OCI-LY3 (cell line): ENCODE results near the gene TUBA1B.
"Not testable (repeated sequence)": the region's sequence is repeated elsewhere in the genome, so short reads cannot be mapped to it uniquely, and the experiment has no call there.

Experiments used
- H2AFZ ChIP-seq: fragments of 200-600, 300-600 bp; shearing (Covaris generic); 2 replicates; pipeline ENCODE4 v1.6.0; 2014; ENCODE audit warnings: antibody characterized with exemption, low read depth, low read length
- H3K27ac ChIP-seq: fragments of 200-600, 300-600 bp; sonication (generic); 2 replicates; pipeline ENCODE4 v1.5.1; 2014; ENCODE audit warnings: mild to moderate bottlenecking, low read length, moderate library complexity, mixed read lengths
- H3K27me3 ChIP-seq: fragments of 200-600, 300-600 bp; sonication (generic); 2 replicates; pipeline ENCODE4 v1.6.1; 2014; ENCODE audit warnings: low read depth, low read length, mixed read lengths
- H3K36me3 ChIP-seq: fragments of 200-600, 300-600 bp; sonication (generic); replicated peaks from 2 replicates; pipeline ENCODE3; 2014; ENCODE audit warnings: low read depth, low read length, mixed read lengths
- H3K4me1 ChIP-seq: fragments of 300-600, 200-600 bp; sonication (generic); 2 replicates; pipeline ENCODE4 v1.6.1; 2014; ENCODE audit warnings: low read length, mixed read lengths
- H3K4me2 ChIP-seq: fragments of 200-600, 300-600 bp; sonication (generic); 2 replicates; pipeline ENCODE4 v1.6.1; 2014; ENCODE audit warnings: low read length, mixed read lengths
- H3K4me3 ChIP-seq: fragments of 300-600, 200-600 bp; sonication (generic); 2 replicates; pipeline ENCODE4 v1.5.1; 2014; ENCODE audit warnings: antibody characterized with exemption, mild to moderate bottlenecking, low read length, moderate library complexity
- H3K79me2 ChIP-seq: fragments of 300-600, 200-600 bp; shearing (Covaris generic); 2 replicates; pipeline ENCODE4 v1.6.1; 2014; ENCODE audit warnings: mild to moderate bottlenecking, low read length, mixed read lengths
- H3K9ac ChIP-seq: fragments of 300-600, 200-600 bp; shearing (Covaris generic); 2 replicates; pipeline ENCODE4 v1.6.0; 2014; ENCODE audit warnings: mild to moderate bottlenecking, low read length, moderate library complexity
- H3K9me3 ChIP-seq: fragments of 200-600, 300-600 bp; shearing (Covaris generic); 2 replicates; pipeline ENCODE4 v1.6.1; 2014; ENCODE audit warnings: low read length, mixed read lengths; ENCODE audit not compliant: insufficient read depth
- H4K20me1 ChIP-seq: fragments of 200-600, 300-600 bp; sonication (generic); 2 replicates; pipeline ENCODE4 v1.6.1; 2016; ENCODE audit warnings: low read length, mixed read lengths; ENCODE audit not compliant: insufficient read depth
- CTCF ChIP-seq: fragments of 200-600, 300-600 bp; sonication (generic); IDR thresholded peaks from 2 replicates; pipeline ENCODE4 v1.5.1; 2014; ENCODE audit warnings: antibody characterized with exemption, low read length, low read depth
- EZH2phosphoT487 ChIP-seq: fragments of 200-600 bp; shearing (Covaris generic); IDR thresholded peaks from 2 replicates; pipeline ENCODE4 v1.6.1; 2018; ENCODE audit warnings: antibody characterized with exemption, mixed run types, low read depth

The TUBA1B gene

GRCh38 chr12:49131051-49131893, at the start of gene TUBA1B:
TSS of gene TUBA1B (minus strand) at chr12:49131395. CDS start at chr12:49131300, 95 bp downstream.
- Histone ChIP-seq H3K4me2 (peak within 1 kb of the TSS; percentile 96), H3K9ac (peak within 1 kb of the TSS; percentile 100), H3K4me1 (peaks cover 22% of the 10 kb centered on the region), H3K27me3 (no peaks in the 10 kb centered on the region), H3K27ac (peak within 1 kb of the TSS; percentile 98), H2AFZ (peak within 1 kb of the TSS; percentile 45; the same call in 1 of the 2 replicates), H4K20me1 (peaks cover 24% of the 10 kb centered on the region), H3K79me2 (peaks cover 53% of the 10 kb centered on the region), H3K36me3 (peaks cover 35% of the 10 kb centered on the region), H3K9me3 (no peaks in the 10 kb centered on the region), H3K4me3 (peak within 1 kb of the TSS; percentile 86)
- TF ChIP-seq EZH2phosphoT487 (no peak), CTCF (no peak)

GRCh38 chr12:49174218-49174617, 43.0 kb upstream of the TUBA1B start:
- no peaks in the 10 kb centered on the region for H4K20me1 ChIP-seq
- H3K4me3 ChIP-seq = no peak overlapping the region
- no peaks in the 10 kb centered on the region for H3K9me3 ChIP-seq
- peaks cover 5% of the 10 kb centered on the region; the same call in 1 of the 2 replicates for H3K4me1 ChIP-seq
- H3K9ac ChIP-seq = no peak overlapping the region
- no peaks in the 10 kb centered on the region for H3K27me3 ChIP-seq
- TF ChIP-seq EZH2phosphoT487 (no peak), CTCF (no peak)
- H2AFZ ChIP-seq = no peak overlapping the region
- H3K79me2 ChIP-seq = no peaks in the 10 kb centered on the region
- H3K36me3 ChIP-seq = no peaks in the 10 kb centered on the region
- H3K4me2 ChIP-seq = no peak overlapping the region
- no peak overlapping the region for H3K27ac ChIP-seq

- Histone ChIP-seq H3K4me1 (no peaks in the 10 kb centered on the region), H3K4me2 (no peak overlapping the region), H3K9me3 (no peaks in the 10 kb centered on the region), H3K79me2 (no peaks in the 10 kb centered on the region), H3K27me3 (no peaks in the 10 kb centered on the region), H3K4me3 (no peak overlapping the region), H3K36me3 (no peaks in the 10 kb centered on the region), H3K9ac (no peak overlapping the region), H2AFZ (no peak overlapping the region), H3K27ac (no peak overlapping the region), H4K20me1 (no peaks in the 10 kb centered on the region)
- TF ChIP-seq CTCF = no peak
- TF ChIP-seq EZH2phosphoT487 = no peak
Measured at GRCh38 chr12:49170924-49171323, 39.7 kb upstream of the TUBA1B start.

- no peaks in the 10 kb centered on the region for H3K79me2 ChIP-seq
- H3K4me2 ChIP-seq = no peak overlapping the region
- H3K9ac ChIP-seq = no peak overlapping the region
- no peaks in the 10 kb centered on the region for H4K20me1 ChIP-seq
- no peaks in the 10 kb centered on the region for H3K9me3 ChIP-seq
- no peak overlapping the region for H2AFZ ChIP-seq
- H3K4me3 ChIP-seq = no peak overlapping the region
- H3K4me1 ChIP-seq = peaks cover 17% of the 10 kb centered on the region
- TF ChIP-seq CTCF (no peak), EZH2phosphoT487 (no peak)
- no peak overlapping the region for H3K27ac ChIP-seq
- H3K36me3 ChIP-seq = no peaks in the 10 kb centered on the region
- no peaks in the 10 kb centered on the region for H3K27me3 ChIP-seq
Measured at GRCh38 chr12:49165114-49165513, 33.9 kb upstream of the TUBA1B start.

GRCh38 chr12:49161901-49162300, 30.7 kb upstream of the TUBA1B start:
- H3K4me1 ChIP-seq = peaks cover 19% of the 10 kb centered on the region
- not testable (repeated sequence) for H3K27ac ChIP-seq, H2AFZ ChIP-seq, H3K9ac ChIP-seq, H4K20me1 ChIP-seq, H3K4me2 ChIP-seq, H3K79me2 ChIP-seq, H3K4me3 ChIP-seq, H3K36me3 ChIP-seq, H3K27me3 ChIP-seq, H3K9me3 ChIP-seq
